ENCODE results near the gene RPL23.

Gene RPL23

GRCh38 chr17:38848557-38848891, 5.0 kb downstream of the RPL23 start:
- Histone ChIP-seq H3K4me3 (ENCODE audit: low read length in 2 of 2) (no peak overlapping the region), H3K9me3 (ENCODE audit: control insufficient read depth in 2 of 2, low read length in 2 of 2) (no peaks in the 10 kb centered on the region), H3K9ac (ENCODE audit: low read depth in 1 of 2, low read length in 2 of 2) (no peak overlapping the region), H3K36me3 (ENCODE audit: control insufficient read depth in 2 of 2, insufficient read depth in 2 of 2, low read length in 2 of 2) (peaks cover 34 to 41% of the 10 kb centered on the region in 2 donors), H3K27me3 (ENCODE audit: control insufficient read depth in 2 of 2, insufficient read depth in 2 of 2, low read length in 2 of 2) (no peaks in the 10 kb centered on the region), H3K4me1 (ENCODE audit: control insufficient read depth in 2 of 2, insufficient read depth in 2 of 2, low read length in 2 of 2) (peaks cover 17 to 18% of the 10 kb centered on the region in 2 donors), H3K27ac (ENCODE audit: low read depth in 2 of 2, low read length in 2 of 2) (no peak overlapping the region)

- Histone ChIP-seq H3K36me3 (ENCODE audit: control insufficient read depth in 2 of 2, insufficient read depth in 2 of 2, low read length in 2 of 2) (peaks cover 10 to 15% of the 10 kb centered on the region in 2 donors), H3K9me3 (ENCODE audit: control insufficient read depth in 2 of 2, low read length in 2 of 2) (no peaks in the 10 kb centered on the region), H3K4me3 (ENCODE audit: low read length in 2 of 2) (no peak overlapping the region), H3K4me1 (ENCODE audit: control insufficient read depth in 2 of 2, insufficient read depth in 2 of 2, low read length in 2 of 2) (no peaks in the 10 kb centered on the region), H3K27ac (ENCODE audit: low read depth in 2 of 2, low read length in 2 of 2) (no peak overlapping the region), H3K27me3 (ENCODE audit: control insufficient read depth in 2 of 2, insufficient read depth in 2 of 2, low read length in 2 of 2) (no peaks in the 10 kb centered on the region), H3K9ac (ENCODE audit: low read depth in 1 of 2, low read length in 2 of 2) (no peak overlapping the region)
Observed at GRCh38 chr17:38844261-38844757, 9.2 kb downstream of the RPL23 start.

- Histone ChIP-seq H3K27me3 (ENCODE audit: control insufficient read depth in 2 of 2, insufficient read depth in 2 of 2, low read length in 2 of 2) (no peaks in the 10 kb centered on the region), H3K27ac (ENCODE audit: low read depth in 2 of 2, low read length in 2 of 2) (peak overlapping the region; percentile 94 to 96), H3K9ac (ENCODE audit: low read depth in 1 of 2, low read length in 2 of 2) (peak overlapping the region; percentile 87 to 99), H3K4me3 (ENCODE audit: low read length in 2 of 2) (peak overlapping the region; percentile 89 to 100), H3K4me1 (ENCODE audit: control insufficient read depth in 2 of 2, insufficient read depth in 2 of 2, low read length in 2 of 2) (peaks cover 13 to 14% of the 10 kb centered on the region in 2 donors), H3K9me3 (ENCODE audit: control insufficient read depth in 2 of 2, low read length in 2 of 2) (no peaks in the 10 kb centered on the region), H3K36me3 (ENCODE audit: control insufficient read depth in 2 of 2, insufficient read depth in 2 of 2, low read length in 2 of 2) (peaks cover under 1 to 3% of the 10 kb centered on the region in 2 donors)
Observed at GRCh38 chr17:38825762-38826247, 27.7 kb downstream of the RPL23 start.

GRCh38 chr17:38824899-38825761, 28.4 kb downstream of the RPL23 start, which contains the start of gene CWC25:
Gene CWC25, minus strand, starts transcription at chr17:38825321. Its CDS starts 138 bp downstream, at chr17:38825183.
- Histone ChIP-seq H3K36me3 (ENCODE audit: control insufficient read depth in 2 of 2, insufficient read depth in 2 of 2, low read length in 2 of 2) (peaks cover 7 to 9% of the 10 kb centered on the region in 2 donors), H3K27ac (ENCODE audit: low read depth in 2 of 2, low read length in 2 of 2) (peak within 1 kb of the TSS; percentile 94 to 96), H3K9ac (ENCODE audit: low read depth in 1 of 2, low read length in 2 of 2) (peak within 1 kb of the TSS; percentile 87 to 99), H3K4me1 (ENCODE audit: control insufficient read depth in 2 of 2, insufficient read depth in 2 of 2, low read length in 2 of 2) (peaks cover 13 to 14% of the 10 kb centered on the region in 2 donors), H3K9me3 (ENCODE audit: control insufficient read depth in 2 of 2, low read length in 2 of 2) (no peaks in the 10 kb centered on the region), H3K4me3 (ENCODE audit: low read length in 2 of 2) (peak within 1 kb of the TSS; percentile 89 to 100), H3K27me3 (ENCODE audit: control insufficient read depth in 2 of 2, insufficient read depth in 2 of 2, low read length in 2 of 2) (no peaks in the 10 kb centered on the region)

GRCh38 chr17:38815576-38816193, 37.8 kb downstream of the RPL23 start:
- Histone ChIP-seq H3K27me3 (ENCODE audit: control insufficient read depth in 2 of 2, insufficient read depth in 2 of 2, low read length in 2 of 2) (no peaks in the 10 kb centered on the region), H3K4me3 (ENCODE audit: low read length in 2 of 2) (no peak overlapping the region), H3K27ac (ENCODE audit: low read depth in 2 of 2, low read length in 2 of 2) (no peak overlapping the region), H3K9me3 (ENCODE audit: control insufficient read depth in 2 of 2, low read length in 2 of 2) (no peaks in the 10 kb centered on the region), H3K36me3 (ENCODE audit: control insufficient read depth in 2 of 2, insufficient read depth in 2 of 2, low read length in 2 of 2) (peaks cover 27 to 46% of the 10 kb centered on the region in 2 donors), H3K4me1 (ENCODE audit: control insufficient read depth in 2 of 2, insufficient read depth in 2 of 2, low read length in 2 of 2) (no peaks in the 10 kb centered on the region), H3K9ac (ENCODE audit: low read depth in 1 of 2, low read length in 2 of 2) (no peak overlapping the region)

- no peak overlapping the region for H3K27ac ChIP-seq (ENCODE audit: low read depth in 2 of 2, low read length in 2 of 2)
- H3K27me3 ChIP-seq (ENCODE audit: control insufficient read depth in 2 of 2, insufficient read depth in 2 of 2, low read length in 2 of 2), result no peaks in the 10 kb centered on the region
- no peaks in the 10 kb centered on the region for H3K9me3 ChIP-seq (ENCODE audit: control insufficient read depth in 2 of 2, low read length in 2 of 2)
- H3K36me3 ChIP-seq (ENCODE audit: control insufficient read depth in 2 of 2, insufficient read depth in 2 of 2, low read length in 2 of 2), result peaks cover 42 to 63% of the 10 kb centered on the region in 2 donors
- no peak overlapping the region for H3K4me3 ChIP-seq (ENCODE audit: low read length in 2 of 2)
- no peak overlapping the region for H3K9ac ChIP-seq (ENCODE audit: low read depth in 1 of 2, low read length in 2 of 2)
- no peaks in the 10 kb centered on the region for H3K4me1 ChIP-seq (ENCODE audit: control insufficient read depth in 2 of 2, insufficient read depth in 2 of 2, low read length in 2 of 2)
Observed at GRCh38 chr17:38809828-38810227, 43.7 kb downstream of the RPL23 start.

- no peaks in the 10 kb centered on the region for H3K27me3 ChIP-seq (ENCODE audit: control insufficient read depth in 2 of 2, insufficient read depth in 2 of 2, low read length in 2 of 2)
- peak overlapping the region; percentile 74 to 96 for H3K4me3 ChIP-seq (ENCODE audit: low read length in 2 of 2)
- peaks cover 30 to 32% of the 10 kb centered on the region in 2 donors for H3K36me3 ChIP-seq (ENCODE audit: control insufficient read depth in 2 of 2, insufficient read depth in 2 of 2, low read length in 2 of 2)
- H3K9me3 ChIP-seq (ENCODE audit: control insufficient read depth in 2 of 2, low read length in 2 of 2), result no peaks in the 10 kb centered on the region
- H3K9ac ChIP-seq (ENCODE audit: low read depth in 1 of 2, low read length in 2 of 2), result peak overlapping the region; percentile 77 to 95
- peak overlapping the region; percentile 97 to 98 for H3K27ac ChIP-seq (ENCODE audit: low read depth in 2 of 2, low read length in 2 of 2)
- peaks cover 21 to 33% of the 10 kb centered on the region in 2 donors for H3K4me1 ChIP-seq (ENCODE audit: control insufficient read depth in 2 of 2, insufficient read depth in 2 of 2, low read length in 2 of 2)
Observed at GRCh38 chr17:38800237-38800760, 53.2 kb downstream of the RPL23 start.

- Histone ChIP-seq H3K4me3 (ENCODE audit: low read length in 2 of 2) (peak within 1 kb of the TSS; percentile 78 to 96), H3K9me3 (ENCODE audit: control insufficient read depth in 2 of 2, low read length in 2 of 2) (no peaks in the 10 kb centered on the region), H3K27ac (ENCODE audit: low read depth in 2 of 2, low read length in 2 of 2) (peak within 1 kb of the TSS; percentile 97 to 98), H3K27me3 (ENCODE audit: control insufficient read depth in 2 of 2, insufficient read depth in 2 of 2, low read length in 2 of 2) (no peaks in the 10 kb centered on the region), H3K9ac (ENCODE audit: low read depth in 1 of 2, low read length in 2 of 2) (peak within 1 kb of the TSS; percentile 77 to 95), H3K4me1 (ENCODE audit: control insufficient read depth in 2 of 2, insufficient read depth in 2 of 2, low read length in 2 of 2) (peaks cover 21 to 33% of the 10 kb centered on the region in 2 donors), H3K36me3 (ENCODE audit: control insufficient read depth in 2 of 2, insufficient read depth in 2 of 2, low read length in 2 of 2) (peaks cover 28 to 32% of the 10 kb centered on the region in 2 donors)
Observed at GRCh38 chr17:38799501-38800236, 53.9 kb downstream of the RPL23 start, which contains the start of gene PIP4K2B. Gene PIP4K2B, minus strand, starts transcription at chr17:38799556. Its CDS starts 132 bp downstream, at chr17:38799424.

GRCh38 chr17:38798614-38799500, 54.7 kb downstream of the RPL23 start:
- Histone ChIP-seq H3K4me3 (ENCODE audit: low read length in 2 of 2) (peak overlapping the region; percentile 78 to 96), H3K4me1 (ENCODE audit: control insufficient read depth in 2 of 2, insufficient read depth in 2 of 2, low read length in 2 of 2) (peaks cover 21 to 33% of the 10 kb centered on the region in 2 donors), H3K27ac (ENCODE audit: low read depth in 2 of 2, low read length in 2 of 2) (peak overlapping the region; percentile 81 to 98), H3K36me3 (ENCODE audit: control insufficient read depth in 2 of 2, insufficient read depth in 2 of 2, low read length in 2 of 2) (peaks cover 23 to 26% of the 10 kb centered on the region in 2 donors), H3K9ac (ENCODE audit: low read depth in 1 of 2, low read length in 2 of 2) (peak overlapping the region; percentile 69 to 84), H3K9me3 (ENCODE audit: control insufficient read depth in 2 of 2, low read length in 2 of 2) (no peaks in the 10 kb centered on the region), H3K27me3 (ENCODE audit: control insufficient read depth in 2 of 2, insufficient read depth in 2 of 2, low read length in 2 of 2) (no peaks in the 10 kb centered on the region)
